Vagina (tissue), 2 donors: ENCODE results near the gene S100A5. TPM values are rescaled to one million over a fixed set of nuclear protein-coding genes. Genes with fewer than 3 reads are reported as not detected.
"Not testable (repeated sequence)": the region's sequence is repeated elsewhere in the genome, so short reads cannot be mapped to it uniquely, and the experiment has no call there.

Experiments
- DNase-seq, 2 donors: peaks; one replicate each; pipeline ENCODE4 v3.0.0-alpha.2; 2017; ENCODE audit errors: extremely low spot score in 2 of 2
- H3K27ac ChIP-seq: fragments of 200-600 bp; sonication (generic); one replicate; pipeline ENCODE4 v1.5.1; 2019
- H3K27me3 ChIP-seq: fragments of 200-600 bp; sonication (generic); one replicate; pipeline ENCODE4 v1.5.1; 2019
- H3K36me3 ChIP-seq, 2 donors: fragments of 200-600 bp; sonication (generic); one replicate each; pipeline ENCODE4 v1.5.1; 2017 to 2019
- H3K4me1 ChIP-seq: fragments of 200-600 bp; sonication (generic); one replicate; pipeline ENCODE4 v1.5.1; 2019
- H3K4me3 ChIP-seq, 2 donors: fragments of 200-600 bp; sonication (generic); 1 replicate in 1 of 2; 2 replicates in 1 of 2; pipeline ENCODE4 v1.5.1; 2016 to 2019
- H3K9me3 ChIP-seq: fragments of 200-600 bp; sonication (generic); one replicate; pipeline ENCODE4 v1.5.1; 2019
- CTCF ChIP-seq, 3 experiments: fragments of 450-650 bp in 2 of 3; fragments of 200-600 bp in 1 of 3; sonication (generic) in 1 of 3; IDR thresholded peaks; one replicate each; pipeline ENCODE4 v1.5.1; 2017 to 2019; ENCODE audit warnings: antibody characterized with exemption in 3 of 3, mild to moderate bottlenecking in 2 of 3, moderate library complexity in 2 of 3
- POLR2A ChIP-seq, 2 donors: fragments of 450-650 bp; IDR thresholded peaks; one replicate each; pipeline ENCODE4 v1.6.1; 2017; ENCODE audit warnings: antibody characterized with exemption in 2 of 2, mild to moderate bottlenecking in 2 of 2, moderate library complexity in 2 of 2
- POLR2AphosphoS5 ChIP-seq, 2 donors: sonication (generic); formaldehyde crosslinking; IDR thresholded peaks; one replicate each; pipeline ENCODE4 v1.9.0; 2017; ENCODE audit warnings: antibody characterized with exemption in 2 of 2, mild to moderate bottlenecking in 2 of 2, low read depth in 1 of 2; ENCODE audit not compliant: insufficient read depth in 1 of 2
- intact Hi-C: fragments of 100-400 bp; cut with DNase I; formaldehyde crosslinking; loops from one replicate; pipeline ENCODE4 v1.15.1; 2023
- total RNA-seq: library from RNA; depleted of rRNA; stranded (reverse); fragments of >200 nt; gene quantifications from one replicate; pipeline ENCODE4 v1.2.3, GENCODE V29; 2016

Gene S100A5
- total RNA-seq = not detected

- intact Hi-C loops = no loop called here
- H3K4me3 ChIP-seq = no peak within 1 kb of the TSS
- peak in 1 of 2 donors; percentile 91 for DNase-seq
Observed at GRCh38 chr1:153540394-153541361, at the start of gene S100A5. Gene S100A5 (minus strand): TSS chr1:153540934. CDS start chr1:153540191, 743 bp downstream.

GRCh38 chr1:153588482-153588881 is 47.7 kb upstream of the S100A5 start:
- no peak overlapping the region for H3K4me3 ChIP-seq
- no peaks in the 10 kb centered on the region for H3K4me1 ChIP-seq
- intact Hi-C loops = no loop called here
- TF ChIP-seq POLR2A (IDR thresholded peaks at IDR 0.05) (no peak), POLR2AphosphoS5 (IDR thresholded peaks at IDR 0.05; ENCODE audit: insufficient read depth in 1 of 2, low read depth in 1 of 2) (no peak), CTCF (IDR thresholded peaks at IDR 0.05) (no peak)
- H3K27me3 ChIP-seq = no peaks in the 10 kb centered on the region
- H3K9me3 ChIP-seq = no peaks in the 10 kb centered on the region
- H3K27ac ChIP-seq = no peak overlapping the region
- H3K36me3 ChIP-seq = no peaks in the 10 kb centered on the region
- no peak for DNase-seq

More at GRCh38 chr1:153540394-153541361, at the start of gene S100A5:
- H3K36me3 ChIP-seq = peaks cover 0 to 7% of the 10 kb centered on the region in 2 donors
- TF ChIP-seq CTCF (IDR thresholded peaks at IDR 0.05) = no peak
- TF ChIP-seq POLR2A (IDR thresholded peaks at IDR 0.05) = no peak
- TF ChIP-seq POLR2AphosphoS5 (IDR thresholded peaks at IDR 0.05; ENCODE audit: insufficient read depth in 1 of 2, low read depth in 1 of 2) = no peak
- peak within 1 kb of the TSS; percentile 99 for H3K27ac ChIP-seq
- H3K9me3 ChIP-seq = no peaks in the 10 kb centered on the region
- H3K27me3 ChIP-seq = no peaks in the 10 kb centered on the region
- H3K4me1 ChIP-seq = peaks cover 82% of the 10 kb centered on the region

- H3K27ac ChIP-seq, DNase-seq, H3K4me1 ChIP-seq, intact Hi-C loops, H3K27me3 ChIP-seq, H3K36me3 ChIP-seq, H3K9me3 ChIP-seq, H3K4me3 ChIP-seq: not testable (repeated sequence)
Observed at GRCh38 chr1:153588033-153588432, 47.3 kb upstream of the S100A5 start.

GRCh38 chr1:153587314-153587713 is 46.6 kb upstream of the S100A5 start:
- no peak for DNase-seq
- H3K4me3 ChIP-seq = no peak overlapping the region

GRCh38 chr1:153586347-153586746 is 45.6 kb upstream of the S100A5 start:
- intact Hi-C loops = no loop called here
- TF ChIP-seq POLR2A (IDR thresholded peaks at IDR 0.05) (no peak), CTCF (IDR thresholded peaks at IDR 0.05) (no peak), POLR2AphosphoS5 (IDR thresholded peaks at IDR 0.05; ENCODE audit: insufficient read depth in 1 of 2, low read depth in 1 of 2) (no peak)
- Histone ChIP-seq H3K27ac (no peak overlapping the region), H3K36me3 (no peaks in the 10 kb centered on the region), H3K27me3 (no peaks in the 10 kb centered on the region), H3K4me1 (no peaks in the 10 kb centered on the region), H3K4me3 (no peak overlapping the region), H3K9me3 (no peaks in the 10 kb centered on the region)
- DNase-seq = no peak

More at GRCh38 chr1:153587314-153587713, 46.6 kb upstream of the S100A5 start:
- Histone ChIP-seq H3K9me3 (no peaks in the 10 kb centered on the region), H3K4me1 (no peaks in the 10 kb centered on the region), H3K27me3 (no peaks in the 10 kb centered on the region), H3K27ac (no peak overlapping the region), H3K36me3 (no peaks in the 10 kb centered on the region)
- TF ChIP-seq POLR2AphosphoS5 (IDR thresholded peaks at IDR 0.05; ENCODE audit: insufficient read depth in 1 of 2, low read depth in 1 of 2) = no peak
- no peak for TF ChIP-seq POLR2A (IDR thresholded peaks at IDR 0.05)
- no peak for TF ChIP-seq CTCF (IDR thresholded peaks at IDR 0.05)
- intact Hi-C loops = no loop called here
